Esophagus squamous epithelium (tissue), 5 donors: ENCODE data around the gene SCYGR2. TPM values are rescaled to one million over a fixed set of nuclear protein-coding genes. Genes with fewer than 3 reads are reported as not detected.

Experiments
- DNase-seq: peaks from one replicate; lab custom pipeline; 2025; lab: John Stamatoyannopoulos, UW
- H3K27ac ChIP-seq, 4 donors: fragments of 200-600 bp; sonication (generic); one replicate each; pipeline ENCODE4 v1.5.1; 2016 to 2019; ENCODE audit warnings: mild to moderate bottlenecking in 1 of 4
- H3K27me3 ChIP-seq, 4 donors: fragments of 200-600 bp; sonication (generic); 1 replicate in 3 of 4; 2 replicates in 1 of 4; pipeline versions ENCODE4 v1.5.1 to v1.6.0; 2017 to 2021; ENCODE audit warnings: antibody characterized with exemption in 1 of 4
- H3K36me3 ChIP-seq, 3 donors: fragments of 200-600 bp; sonication (generic); one replicate each; pipeline ENCODE4 v1.5.1; 2016 to 2019
- H3K4me1 ChIP-seq, 3 donors: fragments of 200-600 bp; sonication (generic); one replicate each; pipeline ENCODE4 v1.5.1; 2017 to 2019
- H3K4me3 ChIP-seq, 4 donors: fragments of 200-600 bp; sonication (generic); 1 replicate in 3 of 4; 2 replicates in 1 of 4; pipeline ENCODE4 v1.5.1; 2016 to 2019; ENCODE audit warnings: mild to moderate bottlenecking in 2 of 4, moderate library complexity in 1 of 4
- H3K9me3 ChIP-seq, 3 donors: fragments of 200-600 bp; sonication (generic); one replicate each; pipeline ENCODE4 v1.5.1; 2016 to 2019
- CTCF ChIP-seq, 6 experiments: fragments of 450-650 bp in 4 of 6; fragments of 200-600 bp in 2 of 6; sonication (generic) in 2 of 6; IDR thresholded peaks; one replicate each; pipeline ENCODE4 v1.5.1; 2016 to 2019; ENCODE audit warnings: antibody characterized with exemption in 6 of 6, mild to moderate bottlenecking in 4 of 6, moderate library complexity in 4 of 6
- POLR2A ChIP-seq, 4 donors: fragments of 450-650 bp; IDR thresholded peaks; one replicate each; pipeline ENCODE4 v1.6.1; 2017; ENCODE audit warnings: antibody characterized with exemption in 4 of 4, mild to moderate bottlenecking in 4 of 4, moderate library complexity in 3 of 4
- WGBS, 2 donors: methylation state at CpG; one replicate each; pipeline ENCODE4 v1.1.5; 2018; 5-methylcytosine and 5-hydroxymethylcytosine counted together
- intact Hi-C: fragments of 100-400 bp; cut with DNase I; formaldehyde crosslinking; loops from one replicate; pipeline ENCODE4 v1.15.0; 2022
- total RNA-seq, 4 donors: library from RNA; depleted of rRNA; stranded (reverse); fragments of >200 nt; gene quantifications; one replicate each; pipeline ENCODE4 v1.1.0, GENCODE V29; 2016
- donor health status: DM: yes; HTN: yes; CAD: no.

SCYGR2 gene
- total RNA-seq, 4 donors from 2014 or later, result not detected

GRCh38 chr2:227578642-227579041 is 20.1 kb upstream of the SCYGR2 start:
- Histone ChIP-seq H3K4me3 (no peak overlapping the region), H3K36me3 (no peaks in the 10 kb centered on the region), H3K27ac (no peak overlapping the region), H3K4me1 (no peaks in the 10 kb centered on the region), H3K9me3 (peaks cover 0 to 13% (median 9%) of the 10 kb centered on the region in 3 donors), H3K27me3 (peaks cover 0 to 3% (median 0%) of the 10 kb centered on the region in 4 donors)
- 78 to 81% methylated on average over 2 of the region's 2 CpGs for WGBS, 2 donors
- TF ChIP-seq CTCF (IDR thresholded peaks at IDR 0.05), result peak in 1 of 6 experiments; percentile 9
- TF ChIP-seq POLR2A (IDR thresholded peaks at IDR 0.05), result no peak
- DNase-seq, result no peak
- intact Hi-C loops, result no loop called here

GRCh38 chr2:227579791-227580190 is 18.9 kb upstream of the SCYGR2 start:
- Histone ChIP-seq H3K27ac (no peak overlapping the region), H3K36me3 (no peaks in the 10 kb centered on the region), H3K27me3 (peaks cover 0 to 3% (median 0%) of the 10 kb centered on the region in 4 donors), H3K4me1 (no peaks in the 10 kb centered on the region), H3K9me3 (peaks cover 0 to 13% (median 9%) of the 10 kb centered on the region in 3 donors), H3K4me3 (no peak overlapping the region)
- no peak for TF ChIP-seq CTCF (IDR thresholded peaks at IDR 0.05)
- no peak for TF ChIP-seq POLR2A (IDR thresholded peaks at IDR 0.05)
- intact Hi-C loops, result no loop called here
- 100% methylated on average over 1 of the region's 1 CpG for WGBS, 2 donors
- no peak for DNase-seq

- peaks cover 0 to 3% (median 0%) of the 10 kb centered on the region in 4 donors for H3K27me3 ChIP-seq
- intact Hi-C loops, result no loop called here
- no peak for DNase-seq
- H3K4me1 ChIP-seq, result no peaks in the 10 kb centered on the region
- peaks cover 0 to 13% (median 9%) of the 10 kb centered on the region in 3 donors for H3K9me3 ChIP-seq
- no peak overlapping the region for H3K27ac ChIP-seq
- H3K36me3 ChIP-seq, result no peaks in the 10 kb centered on the region
- no peak for TF ChIP-seq CTCF (IDR thresholded peaks at IDR 0.05)
- TF ChIP-seq POLR2A (IDR thresholded peaks at IDR 0.05), result no peak
- H3K4me3 ChIP-seq, result no peak overlapping the region
Observed at GRCh38 chr2:227582369-227582768, 16.3 kb upstream of the SCYGR2 start.

- no peak overlapping the region for H3K4me3 ChIP-seq
- H3K36me3 ChIP-seq, result no peaks in the 10 kb centered on the region
- no peak for DNase-seq
- H3K4me1 ChIP-seq, result no peaks in the 10 kb centered on the region
- peaks cover 0 to 12% (median 0%) of the 10 kb centered on the region in 4 donors for H3K27me3 ChIP-seq
- H3K27ac ChIP-seq, result no peak overlapping the region
- intact Hi-C loops, result no loop called here
- H3K9me3 ChIP-seq, result no peaks in the 10 kb centered on the region
- WGBS, 2 donors, result 74 to 86% methylated on average over 1 of the region's 1 CpG
- no peak for TF ChIP-seq CTCF (IDR thresholded peaks at IDR 0.05)
- no peak for TF ChIP-seq POLR2A (IDR thresholded peaks at IDR 0.05)
Observed at GRCh38 chr2:227592694-227593387, 5.9 kb upstream of the SCYGR2 start.

- no peaks in the 10 kb centered on the region for H3K4me1 ChIP-seq
- WGBS, 2 donors, result 37 to 77% methylated on average over 4 of the region's 4 CpGs
- no peak for TF ChIP-seq POLR2A (IDR thresholded peaks at IDR 0.05)
- TF ChIP-seq CTCF (IDR thresholded peaks at IDR 0.05), result no peak
Observed at GRCh38 chr2:227595797-227596196, 2.9 kb upstream of the SCYGR2 start.

More at GRCh38 chr2:227595797-227596196, 2.9 kb upstream of the SCYGR2 start:
- H3K36me3 ChIP-seq, result no peaks in the 10 kb centered on the region
- H3K27ac ChIP-seq, result no peak overlapping the region
- no peaks in the 10 kb centered on the region for H3K9me3 ChIP-seq
- no peak for DNase-seq
- peaks cover 0 to 12% (median 0%) of the 10 kb centered on the region in 4 donors for H3K27me3 ChIP-seq
- no peak overlapping the region for H3K4me3 ChIP-seq
- intact Hi-C loops, result no loop called here
